Measurements from ENCODE around the gene VPS13D.
A peak's percentile ranks its signal among the peaks of the same experiment; 100 is the strongest.

VPS13D gene

GRCh38 chr1:12232221-12232620 is 2.4 kb downstream of the VPS13D start:
- no peak for ATAC-seq
- DNase-seq, result no peak

GRCh38 chr1:12244078-12244477 is 14.2 kb downstream of the VPS13D start:
- peak; percentile 27 for DNase-seq
- ATAC-seq, result no peak

- ATAC-seq (no peak), DNase-seq (no peak)
Measured at GRCh38 chr1:12244585-12244984, 14.8 kb downstream of the VPS13D start.

GRCh38 chr1:12245116-12245515 is 15.3 kb downstream of the VPS13D start:
- no peak for ATAC-seq
- DNase-seq, result no peak

- no peak for ATAC-seq
- no peak for DNase-seq
Measured at GRCh38 chr1:12245733-12246132, 15.9 kb downstream of the VPS13D start.

GRCh38 chr1:12246584-12246983 is 16.8 kb downstream of the VPS13D start:
- no peak for ATAC-seq
- no peak for DNase-seq

GRCh38 chr1:12249181-12249580 is 19.4 kb downstream of the VPS13D start:
- no peak for ATAC-seq
- no peak for DNase-seq

- ATAC-seq, result no peak
- no peak for DNase-seq
Measured at GRCh38 chr1:12249748-12250147, 19.9 kb downstream of the VPS13D start.

GRCh38 chr1:12251442-12251841 is 21.6 kb downstream of the VPS13D start:
- ATAC-seq, result no peak
- DNase-seq, result no peak

GRCh38 chr1:12255913-12256312 is 26.1 kb downstream of the VPS13D start:
- DNase-seq (no peak), ATAC-seq (no peak)

GRCh38 chr1:12258272-12258671 is 28.4 kb downstream of the VPS13D start:
- ATAC-seq, result no peak
- no peak for DNase-seq

- ATAC-seq, result no peak
- DNase-seq, result no peak
Measured at GRCh38 chr1:12269351-12269750, 39.5 kb downstream of the VPS13D start.

- no peak for DNase-seq
- ATAC-seq, result no peak
Measured at GRCh38 chr1:12271033-12271432, 41.2 kb downstream of the VPS13D start.

- no peak for ATAC-seq
- DNase-seq, result no peak
Measured at GRCh38 chr1:12272770-12273169, 42.9 kb downstream of the VPS13D start.

- ATAC-seq (no peak), DNase-seq (peak; percentile 68)
Measured at GRCh38 chr1:12275370-12275769, 45.5 kb downstream of the VPS13D start.

GRCh38 chr1:12276225-12276624 is 46.4 kb downstream of the VPS13D start:
- ATAC-seq, result no peak
- no peak for DNase-seq

GRCh38 chr1:12279003-12279402 is 49.2 kb downstream of the VPS13D start:
- DNase-seq (no peak), ATAC-seq (no peak)

- ATAC-seq (no peak), DNase-seq (no peak)
Measured at GRCh38 chr1:12279728-12280464, 50.1 kb downstream of the VPS13D start.

GRCh38 chr1:12282142-12282541 is 52.3 kb downstream of the VPS13D start:
- no peak for ATAC-seq
- no peak for DNase-seq

GRCh38 chr1:12284486-12284885 is 54.7 kb downstream of the VPS13D start:
- ATAC-seq, result no peak
- no peak for DNase-seq

GRCh38 chr1:12285496-12286143 is 55.8 kb downstream of the VPS13D start:
- ATAC-seq (no peak), DNase-seq (no peak)

- DNase-seq (no peak), ATAC-seq (no peak)
Measured at GRCh38 chr1:12287869-12288268, 58.0 kb downstream of the VPS13D start.

- ATAC-seq (no peak), DNase-seq (no peak)
Measured at GRCh38 chr1:12290828-12291227, 61.0 kb downstream of the VPS13D start.

GRCh38 chr1:12293416-12293815 is 63.6 kb downstream of the VPS13D start:
- no peak for DNase-seq
- ATAC-seq, result no peak
